GM23338 (cell line): ENCODE results near the gene MED27. TPM values are rescaled to one million over a fixed set of nuclear protein-coding genes. Genes with fewer than 3 reads are reported as not detected.

Experiments used
- ATAC-seq: fragments of 200-7000 bp; cut with Tn5 transposase; 3 replicates; pipeline ENCODE4 v1.9.1; 2020
- DNase-seq: peaks from one replicate; pipeline ENCODE4 v3.0.0-alpha.2; 2015; ENCODE audit warnings: low spot score
- H2AFZ ChIP-seq: fragments of 200-600 bp; sonication (generic); 2 replicates; pipeline ENCODE4 v1.8.0; 2016; ENCODE audit warnings: antibody characterized with exemption, mild to moderate bottlenecking, moderate library complexity
- H3F3A ChIP-seq: fragments of 200-600 bp; sonication (generic); replicated peaks from 2 replicates; pipeline ENCODE4 v1.8.0; 2017; ENCODE audit warnings: antibody characterized with exemption, mixed run types, low read depth
- H3K27ac ChIP-seq: fragments of 200-600 bp; sonication (generic); 2 replicates; pipeline ENCODE4 v1.6.1; 2016; ENCODE audit warnings: low read depth
- H3K27me3 ChIP-seq: fragments of 200-600 bp; sonication (generic); 2 replicates; pipeline ENCODE4 v1.8.0; 2016; ENCODE audit warnings: mild to moderate bottlenecking, mixed run types, moderate library complexity; ENCODE audit not compliant: insufficient read depth
- H3K36me3 ChIP-seq: fragments of 200-600 bp; sonication (generic); 2 replicates; pipeline ENCODE4 v1.8.0; 2016; ENCODE audit warnings: mild to moderate bottlenecking; ENCODE audit not compliant: insufficient read depth
- H3K4me1 ChIP-seq: fragments of 200-600 bp; sonication (generic); 2 replicates; pipeline ENCODE4 v1.8.0; 2016; ENCODE audit warnings: mild to moderate bottlenecking, moderate library complexity; ENCODE audit not compliant: insufficient read depth
- H3K4me2 ChIP-seq: fragments of 200-600 bp; sonication (generic); 2 replicates; pipeline ENCODE4 v1.7.1; 2017; ENCODE audit warnings: mixed run types
- H3K4me3 ChIP-seq: fragments of 200-600 bp; sonication (generic); 2 replicates; pipeline ENCODE4 v1.6.1; 2016; ENCODE audit warnings: mixed run types
- H3K79me2 ChIP-seq: fragments of 200-600 bp; sonication (generic); replicated peaks from 2 replicates; pipeline ENCODE4 v1.8.0; 2017; ENCODE audit warnings: mild to moderate bottlenecking; ENCODE audit not compliant: insufficient read depth
- H3K9me2 ChIP-seq: fragments of 200-600 bp; sonication (generic); 2 replicates; pipeline ENCODE4 v1.8.0; 2017; ENCODE audit not compliant: insufficient read depth
- H4K20me1 ChIP-seq: fragments of 200-600 bp; sonication (generic); replicated peaks from 2 replicates; pipeline ENCODE4 v1.8.0; 2017; ENCODE audit warnings: mild to moderate bottlenecking; ENCODE audit not compliant: insufficient read depth
- H3K27ac Mint-ChIP-seq: 2 replicates; pipeline ENCODE4 v1.8.0; 2020; ENCODE audit warnings: inconsistent platforms, mild to moderate bottlenecking, moderate library complexity, mixed read lengths
- H3K27me3 Mint-ChIP-seq: 3 replicates; pipeline ENCODE4 v1.8.0; 2022; ENCODE audit warnings: low read depth, mild to moderate bottlenecking, moderate library complexity, mixed read lengths, inconsistent platforms; ENCODE audit not compliant: insufficient read depth, poor library complexity
- H3K36me3 Mint-ChIP-seq: 3 replicates; pipeline ENCODE4 v1.8.0; 2021; ENCODE audit warnings: low read depth, mild to moderate bottlenecking, inconsistent platforms, moderate library complexity, mixed read lengths
- H3K4me1 Mint-ChIP-seq: 3 replicates; pipeline ENCODE4 v1.8.0; 2020; ENCODE audit warnings: mild to moderate bottlenecking, inconsistent platforms, mixed read lengths
- H3K4me3 Mint-ChIP-seq: 3 replicates; pipeline ENCODE4 v1.8.0; 2021; ENCODE audit warnings: moderate library complexity, mild to moderate bottlenecking, inconsistent platforms, mixed read lengths
- H3K9me3 Mint-ChIP-seq: 3 replicates; pipeline ENCODE4 v1.8.0; 2020; ENCODE audit warnings: moderate library complexity, mild to moderate bottlenecking, inconsistent platforms, mixed read lengths
- CREB1 ChIP-seq: fragments of 250-450 bp; sonication (Bioruptor Pico); IDR thresholded peaks from 2 replicates; pipeline ENCODE4 v1.5.0; 2020; ENCODE audit warnings: low read depth, mild to moderate bottlenecking, moderate library complexity
- CTCF ChIP-seq, 2 experiments: fragments of 200-600 bp in 1 of 2; sonication (generic) in 1 of 2; conservative IDR thresholded peaks; 2 replicates each; pipeline versions ENCODE4 v1.5.1 to v1.6.1; 2016 to 2017; ENCODE audit warnings: antibody characterized with exemption in 2 of 2, low read depth in 2 of 2, mild to moderate bottlenecking in 2 of 2, moderate library complexity in 1 of 2
- ETS1 ChIP-seq: IDR thresholded peaks from 2 replicates; pipeline ENCODE4 v1.6.1; 2016; ENCODE audit warnings: antibody characterized with exemption
- EZH2phosphoT487 ChIP-seq: fragments of 200-600 bp; sonication (generic); IDR thresholded peaks from one replicate; pipeline ENCODE4 v1.8.1; 2018; ENCODE audit warnings: antibody characterized with exemption; ENCODE audit not compliant: unreplicated experiment
- JUNB ChIP-seq: IDR thresholded peaks from one replicate; pipeline ENCODE4 v1.6.1; 2016; ENCODE audit warnings: antibody characterized with exemption; ENCODE audit not compliant: unreplicated experiment
- NANOG ChIP-seq: IDR thresholded peaks from 2 replicates; pipeline ENCODE4 v1.6.1; 2016; ENCODE audit warnings: antibody characterized with exemption, borderline replicate concordance
- REST ChIP-seq: IDR thresholded peaks from one replicate; pipeline ENCODE4 v1.6.1; 2018; ENCODE audit warnings: antibody characterized with exemption; ENCODE audit not compliant: unreplicated experiment
- STAT1 ChIP-seq: IDR thresholded peaks from one replicate; pipeline ENCODE4 v1.6.1; 2016; ENCODE audit warnings: antibody characterized with exemption; ENCODE audit not compliant: unreplicated experiment
- ZNF114 ChIP-seq: fragments of 250-450 bp; sonication (Bioruptor Pico); IDR thresholded peaks from 2 replicates; pipeline ENCODE4 v1.5.0; 2020; ENCODE audit warnings: mild to moderate bottlenecking, moderate library complexity
- ZNF331 ChIP-seq: fragments of 250-450 bp; sonication (Bioruptor Pico); IDR thresholded peaks from 2 replicates; pipeline ENCODE4 v1.5.0; 2020; ENCODE audit warnings: low read depth, mild to moderate bottlenecking, moderate library complexity
- ZNF462 ChIP-seq: fragments of 250-450 bp; sonication (Bioruptor Pico); IDR thresholded peaks from 2 replicates; pipeline ENCODE4 v1.5.0; 2020; ENCODE audit warnings: mild to moderate bottlenecking, moderate library complexity
- polyA plus RNA-seq: library from polyadenylated mRNA; unstranded; fragments of >200 nt; fragmentation: Nextera tagmentation; extraction: Ambion mirVana; gene quantifications from 2 replicates; pipeline ENCODE4 v1.2.1, GENCODE V29; 2016
- total RNA-seq: library from RNA; depleted of rRNA; stranded (reverse); fragments of >200 nt; shearing (Covaris generic); gene quantifications from 2 replicates; pipeline ENCODE4 v1.2.3, GENCODE V29; 2014

Gene MED27
- total and polyA plus RNA-seq, 2 experiments from 2014 or later: 30.6 to 35.0 TPM

- H3K9me3 Mint-ChIP-seq: no peaks in the 10 kb centered on the region
- H3K27me3 ChIP-seq: 0 out of 2 replicates have a peak, but pooled peaks cover 7% of the 10 kb centered on the region
- DNase-seq: no peak
- peaks cover 40% of the 10 kb centered on the region for H3K4me1 Mint-ChIP-seq
- H3K9me2 ChIP-seq: no peaks in the 10 kb centered on the region
- H3K4me2 ChIP-seq: no peak overlapping the region
- H3K4me1 ChIP-seq: peaks cover 32% of the 10 kb centered on the region
- H3K4me3 Mint-ChIP-seq: no peak overlapping the region
- ATAC-seq: no peak
- H2AFZ ChIP-seq: no peak overlapping the region
- H3K27ac Mint-ChIP-seq: no peak overlapping the region
- no peaks in the 10 kb centered on the region for H3K79me2 ChIP-seq
- no peak overlapping the region for H3K27ac ChIP-seq
- H3K36me3 ChIP-seq: no peaks in the 10 kb centered on the region
- no peak overlapping the region for H3K4me3 ChIP-seq
- no peak for TF ChIP-seq JUNB
- no peak for TF ChIP-seq CREB1
- TF ChIP-seq CTCF (conservative IDR thresholded peaks at IDR 0.05; ENCODE audit: low read depth in 2 of 2): no peak
- no peak for TF ChIP-seq ZNF331 (CRISPR knock-in tag)
- no peak for TF ChIP-seq STAT1
- peaks cover 21% of the 10 kb centered on the region for H3K27me3 Mint-ChIP-seq
- no peaks in the 10 kb centered on the region for H4K20me1 ChIP-seq
- no peaks in the 10 kb centered on the region for H3F3A ChIP-seq
- no peaks in the 10 kb centered on the region; the same call in 2 of the 3 replicates for H3K36me3 Mint-ChIP-seq
Measured at GRCh38 chr9:132121021-132121420, 41.4 kb upstream of the MED27 start.

GRCh38 chr9:132117694-132118093 lies 38.0 kb upstream of the MED27 start:
- H3K27me3 Mint-ChIP-seq: peaks cover 8% of the 10 kb centered on the region
- no peaks in the 10 kb centered on the region for H3K36me3 Mint-ChIP-seq
- H4K20me1 ChIP-seq: no peaks in the 10 kb centered on the region
- H3K27ac Mint-ChIP-seq: no peak overlapping the region
- no peaks in the 10 kb centered on the region for H3K79me2 ChIP-seq
- no peaks in the 10 kb centered on the region for H3K36me3 ChIP-seq
- no peaks in the 10 kb centered on the region for H3K9me2 ChIP-seq
- no peaks in the 10 kb centered on the region for H3K27me3 ChIP-seq
- H3F3A ChIP-seq: no peaks in the 10 kb centered on the region
- no peaks in the 10 kb centered on the region for H3K9me3 Mint-ChIP-seq
- DNase-seq (no peak), ATAC-seq (no peak)
- H3K27ac ChIP-seq: no peak overlapping the region
- no peak overlapping the region for H3K4me2 ChIP-seq
- no peak overlapping the region for H3K4me3 ChIP-seq
- H2AFZ ChIP-seq: no peak overlapping the region
- no peak overlapping the region for H3K4me3 Mint-ChIP-seq
- peaks cover 8% of the 10 kb centered on the region for H3K4me1 ChIP-seq
- peaks cover 13% of the 10 kb centered on the region for H3K4me1 Mint-ChIP-seq
- TF ChIP-seq NANOG (no peak), ETS1 (no peak), REST (no peak), ZNF462 (CRISPR knock-in tag) (no peak), EZH2phosphoT487 (no peak), ZNF114 (CRISPR knock-in tag) (no peak)
